Stimulated activated CD4-positive, alpha-beta T cell treated with anti-CD3 and anti-CD28 coated beads, TNF-alpha, amount 100 ng/mL, for 24 hours (primary cell): ENCODE results near the gene SELENOV.

ENCODE experiments used
- DNase-seq, 3 experiments: peaks; one replicate each; pipeline ENCODE4 v3.0.0-alpha.2; 2020; ENCODE audit warnings: low read depth in 3 of 3

SELENOV gene

DNA sequence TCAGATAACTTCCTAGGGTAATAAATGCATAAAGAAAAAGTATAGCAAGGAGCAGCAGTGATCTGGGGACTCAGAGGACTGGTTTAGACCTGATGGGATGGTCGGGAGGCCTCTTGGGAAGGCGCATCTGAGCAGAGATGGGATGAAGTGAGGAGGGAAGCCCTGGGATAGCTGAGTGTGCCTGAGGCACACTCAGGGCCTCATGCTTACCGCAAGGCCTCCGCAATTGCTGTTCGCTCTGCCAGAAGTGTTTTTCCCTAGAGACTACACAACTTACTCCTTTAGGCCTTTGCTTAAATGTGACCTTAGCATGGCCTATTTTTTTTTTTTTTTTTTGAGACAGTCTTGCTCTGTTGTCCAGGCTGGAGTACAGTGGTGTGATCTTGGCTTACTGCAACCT is 20.3 kb upstream of the SELENOV start:
- DNase-seq = no peak

DNA sequence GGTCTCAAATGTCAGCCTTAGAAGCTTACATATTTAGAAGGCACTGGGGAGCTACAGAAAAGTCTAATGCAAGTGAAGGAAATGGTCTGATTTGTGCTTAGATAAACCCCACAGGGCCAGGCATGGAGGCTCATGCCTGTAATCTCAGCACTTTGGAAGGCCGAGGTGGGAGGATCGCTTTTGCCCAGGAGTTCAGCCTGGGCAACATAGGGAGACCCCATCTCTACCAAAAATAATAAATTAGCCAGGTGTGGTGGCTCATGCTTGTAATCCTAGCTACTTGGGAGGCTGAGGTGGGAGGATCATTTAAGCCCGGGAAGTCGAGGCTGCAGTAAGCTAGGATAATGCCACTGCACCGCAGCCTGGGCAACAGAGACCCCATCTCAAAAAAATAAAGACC is 18.9 kb upstream of the SELENOV start:
- DNase-seq = no peak

DNA sequence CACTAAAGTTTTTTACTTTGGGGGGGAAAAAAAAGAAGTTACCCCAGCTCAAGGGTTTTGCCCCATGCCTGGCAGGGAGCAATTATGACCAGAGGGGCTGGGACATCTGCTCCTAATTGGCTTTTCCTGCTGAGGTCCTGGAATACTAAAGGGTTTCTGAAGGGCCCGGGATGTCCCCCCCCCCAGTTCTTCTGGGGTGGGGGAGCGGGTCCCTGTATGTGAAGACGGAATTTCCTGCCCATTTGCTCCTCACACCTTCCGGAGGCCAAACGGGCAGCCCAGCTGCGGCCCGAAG is 17.3 kb upstream of the SELENOV start:
- DNase-seq = no peak

DNA sequence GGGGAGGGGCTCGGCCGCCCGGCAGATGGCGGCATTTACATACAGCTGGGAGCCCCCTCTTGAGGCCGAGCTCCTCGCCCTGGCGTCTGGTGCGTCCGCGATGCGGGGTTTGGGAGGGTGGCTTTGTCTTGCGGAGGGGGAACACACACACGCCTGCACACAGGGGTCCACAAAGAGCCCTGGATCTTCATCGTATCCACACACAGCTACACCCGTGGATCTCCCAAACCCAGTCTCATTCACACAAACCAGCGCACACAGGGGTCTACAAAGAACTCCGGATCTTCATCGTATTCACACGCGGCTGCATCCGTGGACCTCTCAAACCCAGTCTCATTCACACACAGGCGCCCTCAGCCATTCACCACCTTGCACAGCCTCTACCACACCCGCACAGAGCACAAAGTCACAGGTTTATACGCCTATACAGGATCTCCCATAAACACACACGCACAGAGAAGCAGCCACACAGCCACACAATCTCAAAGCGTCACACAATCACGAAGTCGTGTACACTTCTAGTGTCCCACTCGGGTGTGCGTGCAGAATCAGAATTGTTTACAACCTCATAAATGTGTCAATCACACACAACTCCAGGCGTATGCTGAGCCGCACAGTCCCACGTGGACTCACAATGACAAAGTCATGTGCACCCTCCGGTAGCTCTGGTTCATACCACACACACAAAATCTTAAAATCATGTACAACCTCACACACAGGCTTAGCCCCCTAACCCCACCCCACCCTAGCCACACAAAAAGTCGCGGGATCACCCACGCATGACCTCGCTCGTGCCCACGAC is 16.7 kb upstream of the SELENOV start:
- no peak for DNase-seq

DNA sequence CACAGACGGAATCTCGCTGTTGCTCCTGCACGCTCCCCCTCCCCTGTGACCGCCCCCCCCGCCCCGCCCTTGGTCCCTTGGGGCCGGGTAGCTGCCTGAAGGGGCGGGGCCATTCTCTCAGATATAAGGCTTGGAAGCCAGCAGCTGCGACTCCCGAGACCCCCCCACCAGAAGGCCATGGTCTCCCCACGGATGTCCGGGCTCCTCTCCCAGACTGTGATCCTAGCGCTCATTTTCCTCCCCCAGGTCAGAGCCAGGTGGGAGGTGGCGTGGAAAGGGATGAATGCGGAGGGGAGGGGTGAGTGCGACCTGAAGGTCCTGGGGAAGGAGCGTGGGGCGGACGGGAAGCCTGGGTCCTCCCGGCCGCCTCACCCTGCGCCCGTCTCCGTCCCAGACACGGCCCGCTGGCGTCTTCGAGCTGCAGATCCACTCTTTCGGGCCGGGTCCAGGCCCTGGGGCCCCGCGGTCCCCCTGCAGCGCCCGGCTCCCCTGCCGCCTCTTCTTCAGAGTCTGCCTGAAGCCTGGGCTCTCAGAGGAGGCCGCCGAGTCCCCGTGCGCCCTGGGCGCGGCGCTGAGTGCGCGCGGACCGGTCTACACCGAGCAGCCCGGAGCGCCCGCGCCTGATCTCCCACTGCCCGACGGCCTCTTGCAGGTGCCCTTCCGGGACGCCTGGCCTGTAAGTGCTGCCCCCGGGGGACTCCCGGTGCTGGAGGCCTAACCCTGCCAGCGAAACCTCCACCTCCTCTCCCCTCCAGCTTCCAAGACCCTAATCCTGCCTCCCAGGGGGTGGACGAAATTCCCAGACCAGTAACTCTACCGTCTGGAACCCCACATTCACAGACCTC is 15.9 kb upstream of the SELENOV start, which contains the start of gene DLL3:
DLL3 (plus strand) TSS at position 150 of the 845 bp plus-strand sequence; CDS start at position 178, 28 bp downstream.
- no peak for DNase-seq

DNA sequence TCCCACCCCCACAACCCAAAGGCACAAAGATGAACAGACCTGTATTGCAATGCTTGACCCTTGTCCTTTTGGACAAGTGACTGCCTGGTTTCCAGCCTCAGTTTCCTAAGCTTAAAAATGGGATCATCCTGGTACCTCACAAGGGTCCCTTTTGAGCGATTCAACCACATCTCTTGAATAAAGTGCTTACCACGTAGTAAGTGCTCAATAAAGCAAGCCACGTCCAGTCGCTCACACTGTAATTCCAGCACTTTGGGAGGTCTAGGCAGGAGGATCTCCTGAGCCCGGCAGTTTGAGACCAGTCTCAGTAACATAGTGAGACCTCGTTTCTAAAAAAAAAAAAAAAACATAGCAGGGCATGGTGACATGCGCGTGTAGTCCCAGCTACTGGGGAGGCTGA is 15.0 kb upstream of the SELENOV start:
- no peak for DNase-seq

DNA sequence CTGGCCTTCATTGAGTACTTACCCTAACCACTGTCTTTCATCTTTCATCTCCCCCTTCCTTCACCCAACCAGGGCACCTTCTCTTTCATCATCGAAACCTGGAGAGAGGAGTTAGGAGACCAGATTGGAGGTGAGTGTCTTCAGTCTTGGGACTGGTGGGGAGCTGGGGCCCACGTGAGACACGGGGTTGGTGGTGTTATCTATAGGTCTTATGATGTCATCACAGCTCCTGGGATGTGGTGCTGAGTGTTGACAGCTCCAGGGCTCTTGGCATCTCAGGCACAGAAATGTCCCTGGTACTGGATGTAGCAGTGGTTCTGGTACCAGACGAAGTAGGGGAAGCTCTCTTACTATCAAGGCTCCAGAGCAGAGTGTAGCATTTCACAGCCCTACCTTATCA is 14.4 kb upstream of the SELENOV start:
- DNase-seq = no peak

DNA sequence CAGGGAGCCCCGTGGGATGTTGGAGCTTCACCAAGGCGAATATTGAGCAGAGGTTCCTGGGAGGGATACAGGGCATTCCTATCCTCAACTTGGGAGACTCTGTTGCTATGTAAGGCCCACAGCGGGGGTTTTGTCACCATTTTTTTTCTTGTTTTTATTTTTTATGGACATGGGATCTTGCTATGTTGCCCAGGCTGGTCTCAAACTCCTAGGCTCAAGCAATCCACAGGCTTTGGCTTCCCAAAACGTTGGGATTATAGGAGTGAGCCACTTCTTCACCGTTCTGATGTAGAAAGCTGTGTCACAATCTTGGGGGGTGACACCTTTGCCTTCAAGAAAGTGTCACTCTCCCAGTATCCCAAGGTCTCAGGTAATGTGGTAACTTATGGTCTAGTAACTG is 13.6 kb upstream of the SELENOV start:
- no peak for DNase-seq

DNA sequence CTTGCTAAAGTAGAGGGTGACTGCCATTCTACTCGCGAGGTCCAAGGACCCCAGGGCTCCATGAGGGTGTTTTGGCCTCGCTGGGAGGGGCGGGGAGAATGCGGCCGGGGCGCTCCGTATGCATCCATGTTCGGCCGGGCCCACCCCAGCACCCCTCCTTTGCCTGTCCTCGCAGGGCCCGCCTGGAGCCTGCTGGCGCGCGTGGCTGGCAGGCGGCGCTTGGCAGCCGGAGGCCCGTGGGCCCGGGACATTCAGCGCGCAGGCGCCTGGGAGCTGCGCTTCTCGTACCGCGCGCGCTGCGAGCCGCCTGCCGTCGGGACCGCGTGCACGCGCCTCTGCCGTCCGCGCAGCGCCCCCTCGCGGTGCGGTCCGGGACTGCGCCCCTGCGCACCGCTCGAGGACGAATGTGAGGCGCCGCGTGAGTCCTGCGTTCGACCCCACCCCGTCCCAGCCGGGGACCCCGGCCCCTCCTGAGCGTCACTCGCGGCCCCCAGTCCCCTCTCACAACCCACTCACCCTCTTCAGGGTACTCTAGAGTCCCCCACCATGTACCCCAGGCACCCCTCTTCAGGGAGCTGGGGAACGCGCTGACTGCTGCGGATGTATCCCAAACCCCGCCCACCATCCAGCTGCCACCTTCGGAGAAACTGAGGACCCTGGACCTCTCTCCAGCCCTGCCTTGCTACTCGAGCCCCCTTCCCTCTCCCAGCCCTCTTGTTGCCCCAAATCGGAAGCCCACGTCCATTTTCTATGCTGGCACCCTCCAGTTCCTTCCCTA is 12.1 kb upstream of the SELENOV start:
- DNase-seq = peak; percentile 40 to 75 (median 65)

DNA sequence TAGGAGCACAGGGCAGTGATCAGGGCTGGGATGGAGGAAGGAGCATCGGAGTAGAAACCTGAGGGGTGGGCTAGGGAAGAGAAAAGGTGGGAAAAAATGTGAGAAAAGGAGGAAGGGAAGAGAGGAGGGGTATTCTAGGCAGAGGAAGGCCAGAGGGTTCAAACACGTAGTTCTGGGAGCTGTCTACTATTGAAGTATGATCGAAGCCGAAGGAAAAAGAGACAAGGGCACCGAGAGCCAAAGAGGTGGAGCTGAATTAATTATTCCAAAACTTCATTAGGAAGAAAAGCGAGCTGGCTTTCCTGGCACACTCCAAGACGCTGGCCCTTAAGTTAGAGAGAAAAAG is 8.4 kb upstream of the SELENOV start:
- no peak for DNase-seq

DNA sequence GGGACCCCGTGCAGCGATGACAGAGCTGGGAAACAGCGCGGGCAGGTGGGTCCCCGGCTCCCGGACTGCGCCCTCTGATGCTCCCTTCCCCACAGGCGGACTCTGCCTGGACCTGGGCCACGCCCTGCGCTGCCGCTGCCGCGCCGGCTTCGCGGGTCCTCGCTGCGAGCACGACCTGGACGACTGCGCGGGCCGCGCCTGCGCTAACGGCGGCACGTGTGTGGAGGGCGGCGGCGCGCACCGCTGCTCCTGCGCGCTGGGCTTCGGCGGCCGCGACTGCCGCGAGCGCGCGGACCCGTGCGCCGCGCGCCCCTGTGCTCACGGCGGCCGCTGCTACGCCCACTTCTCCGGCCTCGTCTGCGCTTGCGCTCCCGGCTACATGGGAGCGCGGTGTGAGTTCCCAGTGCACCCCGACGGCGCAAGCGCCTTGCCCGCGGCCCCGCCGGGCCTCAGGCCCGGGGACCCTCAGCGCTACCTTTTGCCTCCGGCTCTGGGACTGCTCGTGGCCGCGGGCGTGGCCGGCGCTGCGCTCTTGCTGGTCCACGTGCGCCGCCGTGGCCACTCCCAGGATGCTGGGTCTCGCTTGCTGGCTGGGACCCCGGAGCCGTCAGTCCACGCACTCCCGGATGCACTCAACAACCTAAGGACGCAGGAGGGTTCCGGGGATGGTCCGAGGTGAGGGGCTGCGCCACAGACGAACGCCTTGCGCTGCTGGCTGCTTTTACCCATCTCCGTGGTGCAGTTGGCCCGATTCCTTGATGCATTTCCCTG is 7.8 kb upstream of the SELENOV start:
- peak; percentile 22 to 74 (median 48) for DNase-seq

DNA sequence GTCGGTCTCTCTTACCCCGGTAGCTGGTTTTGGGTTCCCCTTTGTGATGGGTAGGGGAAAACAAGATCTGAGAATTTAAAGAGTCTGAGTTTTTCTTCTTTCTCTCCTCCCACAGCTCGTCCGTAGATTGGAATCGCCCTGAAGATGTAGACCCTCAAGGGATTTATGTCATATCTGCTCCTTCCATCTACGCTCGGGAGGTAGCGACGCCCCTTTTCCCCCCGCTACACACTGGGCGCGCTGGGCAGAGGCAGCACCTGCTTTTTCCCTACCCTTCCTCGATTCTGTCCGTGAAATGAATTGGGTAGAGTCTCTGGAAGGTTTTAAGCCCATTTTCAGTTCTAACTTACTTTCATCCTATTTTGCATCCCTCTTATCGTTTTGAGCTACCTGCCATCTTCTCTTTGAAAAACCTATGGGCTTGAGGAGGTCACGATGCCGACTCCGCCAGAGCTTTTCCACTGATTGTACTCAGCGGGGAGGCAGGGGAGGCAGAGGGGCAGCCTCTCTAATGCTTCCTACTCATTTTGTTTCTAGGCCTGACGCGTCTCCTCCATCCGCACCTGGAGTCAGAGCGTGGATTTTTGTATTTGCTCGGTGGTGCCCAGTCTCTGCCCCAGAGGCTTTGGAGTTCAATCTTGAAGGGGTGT is 7.1 kb upstream of the SELENOV start:
- DNase-seq = no peak

DNA sequence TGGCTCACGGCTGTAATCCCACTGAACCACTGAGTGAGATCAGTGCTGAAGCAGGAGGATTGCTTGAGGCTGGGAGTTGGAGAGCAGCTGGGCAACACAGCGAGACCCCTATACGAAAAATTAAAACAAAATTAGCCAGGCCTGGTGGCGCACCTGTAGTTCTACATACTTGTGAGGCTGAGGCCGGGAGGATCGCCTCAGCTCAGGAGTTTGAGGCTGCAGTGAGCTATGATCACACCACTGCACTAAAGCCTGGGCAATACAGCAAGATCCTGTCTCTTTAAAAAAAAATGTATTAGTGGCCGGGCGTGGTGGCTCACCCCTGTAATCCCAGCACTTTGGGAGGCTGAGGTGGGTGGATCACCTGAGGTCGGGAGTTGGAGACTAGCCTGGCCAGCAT is 6.3 kb upstream of the SELENOV start:
- no peak for DNase-seq

DNA sequence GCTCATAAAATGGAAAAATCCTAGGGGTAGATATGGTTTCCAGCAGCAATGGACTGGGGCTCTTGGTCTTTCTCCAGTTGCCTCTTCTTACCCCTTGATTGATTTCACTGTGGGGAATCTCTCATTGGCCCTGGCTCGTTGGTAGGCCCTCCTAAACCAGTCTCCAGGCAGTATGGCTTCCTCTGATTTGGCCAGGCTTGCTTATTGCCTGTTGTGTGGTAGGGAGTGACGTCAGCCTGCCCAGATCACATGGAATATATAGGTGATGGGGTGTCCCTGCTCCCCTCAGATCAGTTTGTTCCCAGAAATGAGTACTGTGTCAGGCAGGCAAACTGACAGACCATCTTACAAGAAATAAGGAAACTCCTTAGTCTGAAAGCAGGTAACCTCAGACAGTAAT is 5.7 kb upstream of the SELENOV start:
- no peak for DNase-seq

DNA sequence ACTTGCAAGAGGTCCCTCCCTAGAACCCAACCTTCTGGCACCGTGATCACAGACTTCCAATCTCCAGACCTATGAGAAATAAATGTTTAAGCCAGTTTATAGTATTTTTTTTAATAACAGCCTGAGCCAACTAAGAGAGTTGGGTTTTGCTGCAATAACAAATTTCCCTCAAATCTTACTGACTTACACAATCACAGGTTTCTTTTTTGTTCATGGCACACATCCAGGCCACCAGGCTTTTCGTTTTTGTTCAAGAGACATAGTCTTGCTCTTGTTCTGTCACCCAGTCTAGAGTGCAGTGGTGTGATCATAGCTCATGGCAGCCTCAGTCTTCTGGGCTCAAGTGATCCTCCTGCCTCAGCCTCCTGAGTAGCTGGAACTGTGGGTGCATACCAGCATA is 2.0 kb upstream of the SELENOV start:
- no peak for DNase-seq

DNA sequence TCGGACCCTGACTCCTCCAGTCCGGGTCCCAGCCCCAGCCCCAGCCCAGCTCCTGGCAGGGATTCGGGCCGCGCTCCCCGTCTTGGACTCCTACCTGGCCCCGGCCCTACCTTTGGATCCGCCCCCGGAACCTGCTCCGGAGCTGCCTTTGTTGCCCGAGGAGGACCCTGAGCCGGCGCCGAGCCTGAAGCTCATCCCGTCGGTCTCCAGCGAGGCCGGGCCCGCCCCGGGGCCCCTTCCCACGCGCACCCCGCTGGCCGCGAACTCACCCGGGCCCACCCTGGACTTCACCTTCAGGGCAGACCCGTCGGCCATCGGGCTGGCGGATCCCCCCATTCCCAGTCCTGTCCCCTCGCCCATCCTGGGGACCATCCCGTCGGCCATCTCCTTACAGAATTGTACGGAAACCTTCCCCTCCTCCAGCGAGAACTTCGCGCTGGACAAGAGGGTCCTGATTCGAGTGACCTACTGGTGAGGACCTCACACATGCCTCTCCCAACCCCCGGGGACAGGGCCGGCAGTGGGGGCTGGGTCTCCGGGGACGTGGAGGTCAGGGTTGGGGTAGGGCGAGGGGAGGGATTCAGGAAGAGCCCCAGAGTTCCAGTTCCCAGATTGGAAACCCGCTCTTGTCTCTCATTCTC is 732 bp downstream of the SELENOV start:
- DNase-seq = no peak

DNA sequence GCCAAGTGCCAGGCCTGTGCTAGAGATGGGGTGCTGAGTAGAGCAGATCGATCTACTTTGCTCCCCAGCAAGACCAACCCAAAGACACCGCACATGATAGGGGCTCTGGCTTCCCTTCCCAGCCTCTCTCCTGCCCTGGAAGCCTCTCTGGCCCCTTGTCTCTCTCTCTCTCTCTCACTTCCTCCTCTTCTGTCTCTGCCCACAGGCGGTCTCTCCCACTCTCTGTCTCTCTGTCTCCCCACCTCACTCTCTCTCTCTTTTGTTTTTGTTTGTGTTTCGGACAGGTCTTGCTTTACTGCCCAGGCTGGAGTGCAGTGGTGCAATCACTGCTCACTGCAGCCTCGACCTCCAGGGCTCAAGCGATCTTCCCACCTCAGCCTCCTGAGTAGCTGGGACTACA is 1.3 kb downstream of the SELENOV start:
- DNase-seq = no peak

DNA sequence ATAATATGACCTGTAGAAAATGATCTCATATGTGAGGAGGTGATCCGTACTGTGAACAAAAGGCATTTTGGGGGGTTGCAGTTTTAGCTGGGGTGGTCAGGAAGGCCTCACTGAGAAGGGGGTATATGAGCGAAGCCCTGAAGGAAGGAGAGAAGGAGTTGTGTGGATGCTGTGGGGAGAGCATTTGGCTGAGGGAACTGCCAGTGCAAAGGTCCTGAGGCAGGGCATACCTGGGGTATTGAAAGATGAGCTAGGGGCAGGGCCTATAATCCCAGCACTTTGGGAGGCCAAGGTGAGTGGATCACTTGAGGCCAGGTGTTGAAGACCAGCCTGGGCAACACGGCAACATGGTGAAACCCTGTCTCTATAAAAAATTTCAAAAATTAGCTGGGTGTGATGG is 2.5 kb downstream of the SELENOV start:
- no peak for DNase-seq

DNA sequence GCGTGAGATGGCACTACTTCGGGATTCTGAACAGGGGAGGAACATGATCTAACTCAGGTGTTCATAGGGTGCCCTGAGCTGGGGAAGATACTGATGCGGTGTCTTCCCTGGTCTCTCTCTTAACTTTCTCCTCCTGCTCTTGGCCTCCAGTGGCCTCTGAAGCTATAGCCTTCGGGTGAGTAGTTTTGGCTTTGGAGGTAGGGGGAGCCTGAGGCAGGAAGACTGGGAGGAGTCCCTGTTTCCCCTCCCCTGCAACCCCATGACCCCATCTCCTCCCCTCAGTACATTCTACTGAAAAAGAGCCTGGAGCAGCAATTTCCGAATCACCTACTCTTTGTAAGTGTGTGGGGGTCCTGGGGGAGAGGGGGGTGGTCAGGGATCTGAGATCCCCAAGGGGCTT is 3.5 kb downstream of the SELENOV start:
- DNase-seq = no peak

DNA sequence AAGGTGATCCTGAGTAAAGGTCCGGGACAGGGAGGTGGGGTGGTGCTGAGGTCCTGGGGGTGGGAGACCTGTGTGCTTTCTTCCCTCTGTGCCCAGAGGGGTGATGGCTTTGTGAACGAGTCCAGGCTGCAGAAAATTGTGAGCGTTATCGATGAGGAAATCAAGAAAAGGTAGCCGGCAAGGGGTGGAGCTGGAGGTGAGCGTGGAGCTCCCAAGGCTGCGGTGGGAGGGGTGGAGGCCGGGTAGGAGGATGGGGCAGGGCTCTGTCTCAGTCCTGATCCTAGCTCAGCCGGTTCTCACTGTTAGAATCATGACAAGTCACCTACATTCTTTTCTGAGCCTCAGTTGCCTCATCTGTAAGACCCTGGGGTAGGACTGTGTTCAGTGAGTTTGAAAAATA is 4.0 kb downstream of the SELENOV start:
- no peak for DNase-seq
